Medulla oblongata (tissue), 1 donor: ENCODE results near the gene ADRM1.

Experiments used
- DNase-seq: peaks from one replicate; pipeline ENCODE4 v3.0.0-alpha.2; 2015; ENCODE audit errors: extremely low spot score

Gene ADRM1

DNA sequence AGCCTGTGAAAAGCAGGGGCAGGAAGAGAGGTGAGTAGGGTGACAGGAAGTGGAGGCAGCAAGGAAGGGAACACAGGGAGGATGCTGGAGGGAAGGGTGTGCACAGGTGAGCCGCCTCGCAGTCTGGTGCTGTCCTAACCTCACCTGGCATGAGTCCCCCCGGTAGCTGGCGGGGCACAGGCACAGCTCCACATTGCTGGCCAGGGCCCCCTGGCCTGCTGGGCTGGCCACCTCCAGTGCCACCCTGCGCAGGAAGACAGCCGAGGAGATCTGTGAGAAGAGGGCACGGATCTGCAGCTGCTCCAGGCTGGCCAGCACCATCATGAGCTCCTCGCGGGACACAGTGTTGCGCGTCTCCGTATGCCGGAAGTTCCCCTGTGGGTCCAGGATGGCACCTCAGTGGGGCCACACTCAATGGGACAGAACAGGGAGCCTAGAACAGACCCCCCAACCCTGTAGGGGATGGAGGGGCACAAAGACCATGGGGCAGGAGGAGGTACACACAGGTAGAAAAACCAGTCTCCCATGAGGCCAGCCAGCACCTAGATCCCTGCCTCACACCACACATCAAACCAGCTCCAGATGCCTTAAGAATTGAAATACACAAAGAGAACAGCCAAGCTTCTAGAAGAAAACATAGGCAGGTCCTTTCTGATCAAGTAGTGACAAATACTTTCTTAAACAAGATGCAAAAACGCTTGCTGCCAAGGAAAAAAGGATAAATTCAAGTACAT lies 22.5 kb downstream of the ADRM1 start:
- DNase-seq, result no peak

DNA sequence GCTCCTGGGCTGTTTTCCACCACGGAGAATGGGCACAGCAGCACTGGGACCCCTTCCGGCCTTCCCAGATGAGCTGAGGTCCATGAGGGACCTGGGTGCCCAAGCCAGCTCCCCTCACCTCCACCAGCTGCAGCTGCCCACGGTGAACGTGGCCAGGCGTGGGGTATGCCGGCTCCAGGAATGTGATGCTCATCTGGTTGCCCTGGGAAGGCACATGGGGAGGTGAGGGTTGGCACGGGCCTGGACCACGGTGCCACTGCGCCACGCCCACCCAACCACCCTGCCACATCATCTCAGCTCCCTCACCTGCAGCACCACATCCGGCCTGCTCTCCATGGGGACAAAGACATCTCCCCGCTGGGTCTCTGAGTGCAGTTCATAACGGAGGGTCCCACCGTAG lies 23.8 kb downstream of the ADRM1 start:
- no peak for DNase-seq

DNA sequence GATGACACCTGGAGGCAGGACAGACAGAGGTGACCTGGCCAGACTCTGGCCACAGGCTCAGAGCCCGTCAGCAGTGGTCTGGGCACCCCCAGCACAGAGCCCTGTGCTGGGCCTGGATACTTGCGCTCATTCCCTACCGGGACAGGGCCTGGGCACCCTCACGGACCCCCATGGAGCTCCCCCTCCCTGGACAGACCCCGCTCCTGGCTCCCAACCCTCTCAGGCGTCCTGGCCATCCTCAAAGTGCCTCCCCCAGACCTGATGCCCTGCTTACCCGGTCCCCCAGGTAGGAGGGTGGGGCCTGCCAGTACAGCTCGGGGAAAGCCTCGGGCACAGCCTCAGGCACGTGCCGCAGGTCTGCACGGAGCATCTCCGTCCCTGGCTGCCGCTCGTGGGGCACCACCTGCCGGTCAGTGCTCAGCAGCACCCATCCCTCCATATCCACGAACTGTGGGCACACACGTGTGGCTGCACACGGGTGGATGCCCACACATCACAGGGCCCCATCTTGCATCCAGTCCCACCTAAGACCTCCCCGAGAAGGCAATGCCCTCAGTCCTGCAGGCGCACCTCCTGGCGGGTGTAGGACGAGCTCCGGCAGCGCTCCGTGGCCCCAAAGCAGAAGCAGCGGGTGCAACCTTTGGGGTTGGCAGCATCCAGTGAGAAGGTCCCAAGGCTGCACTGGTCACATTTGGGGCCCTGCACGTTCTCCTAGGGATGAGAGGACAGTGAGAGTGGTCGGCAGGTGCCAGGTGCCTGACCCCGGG lies 24.3 kb downstream of the ADRM1 start:
- DNase-seq, result no peak

DNA sequence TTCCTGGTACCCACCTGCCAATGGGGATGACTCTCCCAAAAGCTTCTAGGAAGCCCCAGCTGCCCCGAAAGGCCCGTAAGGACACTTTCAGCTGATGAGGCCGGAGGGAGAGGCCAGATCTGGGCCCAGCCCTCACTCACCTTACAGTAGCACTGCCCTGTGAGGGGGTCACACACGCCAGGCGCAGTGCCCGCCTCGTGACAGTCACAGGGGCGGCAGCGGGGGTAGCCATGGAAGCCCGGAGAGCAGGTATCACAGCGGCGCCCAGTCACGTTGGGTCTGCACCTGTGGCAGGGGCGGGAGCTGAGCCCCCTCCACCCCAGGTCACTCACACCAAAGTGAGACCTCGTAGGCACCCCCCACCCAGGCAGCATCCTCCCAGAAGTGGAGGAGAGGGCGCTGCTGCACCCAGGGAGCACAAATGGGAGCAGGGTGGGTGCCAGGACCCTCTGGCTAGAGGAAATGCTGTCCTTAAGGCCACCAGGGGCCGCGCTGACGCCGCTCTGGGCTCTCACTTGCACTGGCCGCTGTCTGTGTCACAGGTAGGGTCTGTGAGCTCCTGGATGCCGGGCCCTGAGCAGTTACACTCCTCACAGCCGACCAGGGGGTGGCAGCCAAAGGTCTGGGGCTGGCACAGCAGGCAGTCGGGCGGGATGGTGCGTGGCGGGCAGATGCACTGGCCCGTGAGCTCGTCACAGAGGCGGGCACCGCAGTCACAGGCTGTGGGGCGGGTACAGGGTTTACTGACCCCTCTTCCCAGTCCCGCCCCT lies 25.1 kb downstream of the ADRM1 start:
- no peak for DNase-seq

DNA sequence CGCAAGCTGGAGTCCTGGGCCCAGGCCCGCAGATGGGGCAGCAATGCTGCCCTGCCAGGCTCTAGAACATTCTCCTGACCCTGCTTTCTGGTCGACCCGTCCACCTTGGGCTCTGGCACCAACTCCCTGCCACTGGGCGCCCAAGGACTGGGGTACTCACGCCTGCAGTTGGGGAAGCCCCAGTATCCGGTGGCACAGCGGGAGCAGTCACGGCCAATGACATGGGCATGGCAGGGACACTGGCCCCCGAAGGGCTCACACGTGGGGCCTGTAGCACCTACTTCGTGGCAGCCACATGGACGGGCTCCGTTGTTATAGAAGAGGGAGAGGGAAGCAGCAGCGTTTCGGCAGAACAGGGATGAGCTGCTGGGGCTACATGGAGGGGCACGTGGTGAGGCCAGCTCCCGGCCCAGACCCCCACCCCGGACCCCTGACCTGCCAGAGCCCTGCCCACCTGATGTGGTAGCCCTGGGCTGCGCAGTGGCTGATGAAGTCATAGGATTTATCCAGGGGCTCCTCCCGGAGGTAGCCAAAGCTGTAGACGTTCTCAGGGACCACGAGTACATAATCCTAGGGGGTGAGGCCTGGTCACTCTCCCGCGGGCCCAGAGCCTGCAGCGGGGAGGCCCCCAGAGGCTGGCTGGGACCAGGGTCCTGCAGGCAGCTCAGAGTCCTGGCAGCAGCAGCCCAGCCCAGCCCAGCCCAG lies 26.0 kb downstream of the ADRM1 start:
- DNase-seq, result no peak

DNA sequence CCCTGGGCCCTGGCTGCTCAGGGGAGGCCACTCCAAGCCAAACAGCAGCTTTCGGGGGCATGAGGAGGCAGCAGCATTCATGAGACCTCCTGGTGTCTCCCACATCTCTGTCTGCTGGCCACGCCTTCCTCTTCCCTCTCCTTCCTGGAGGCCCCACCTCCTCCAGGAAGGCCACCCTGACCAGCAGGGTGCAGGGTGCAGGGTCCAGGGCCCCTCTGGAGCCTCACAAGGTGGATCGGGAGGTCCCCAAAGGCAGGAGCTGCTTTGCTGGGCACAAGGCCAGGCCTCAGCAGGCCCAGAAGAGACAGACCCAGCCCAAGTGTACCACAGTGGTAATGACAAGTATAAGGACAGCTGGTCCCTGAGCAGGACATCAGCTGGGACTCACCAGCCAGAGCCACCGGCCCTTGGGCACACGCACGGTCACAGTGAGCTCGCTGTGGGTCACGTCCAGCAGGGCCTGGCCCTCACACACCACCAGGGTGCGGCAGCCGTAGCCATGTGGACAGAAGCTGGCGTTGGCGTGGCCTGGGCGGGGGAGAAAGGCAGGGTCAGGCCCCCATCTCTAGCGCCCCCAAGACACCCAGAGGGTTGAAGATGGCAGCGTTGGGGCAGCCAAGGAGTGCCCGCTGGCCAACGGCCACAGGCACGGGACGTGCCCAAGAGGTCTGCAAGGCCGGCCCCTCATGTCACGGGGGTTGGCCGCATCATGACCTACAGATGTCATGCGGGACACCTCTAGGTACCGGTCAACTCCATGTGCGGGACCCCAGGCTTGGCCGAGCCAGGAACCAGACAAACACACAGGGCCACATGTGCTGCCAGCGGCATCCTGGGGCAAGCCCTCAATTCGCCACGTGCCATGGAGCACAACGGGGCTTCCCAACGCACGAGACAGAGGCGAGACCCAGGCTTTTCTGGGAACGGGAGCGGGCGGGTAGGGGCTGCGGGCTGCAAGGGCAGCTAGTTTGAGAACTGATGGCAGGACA lies 26.9 kb downstream of the ADRM1 start:
- no peak for DNase-seq

DNA sequence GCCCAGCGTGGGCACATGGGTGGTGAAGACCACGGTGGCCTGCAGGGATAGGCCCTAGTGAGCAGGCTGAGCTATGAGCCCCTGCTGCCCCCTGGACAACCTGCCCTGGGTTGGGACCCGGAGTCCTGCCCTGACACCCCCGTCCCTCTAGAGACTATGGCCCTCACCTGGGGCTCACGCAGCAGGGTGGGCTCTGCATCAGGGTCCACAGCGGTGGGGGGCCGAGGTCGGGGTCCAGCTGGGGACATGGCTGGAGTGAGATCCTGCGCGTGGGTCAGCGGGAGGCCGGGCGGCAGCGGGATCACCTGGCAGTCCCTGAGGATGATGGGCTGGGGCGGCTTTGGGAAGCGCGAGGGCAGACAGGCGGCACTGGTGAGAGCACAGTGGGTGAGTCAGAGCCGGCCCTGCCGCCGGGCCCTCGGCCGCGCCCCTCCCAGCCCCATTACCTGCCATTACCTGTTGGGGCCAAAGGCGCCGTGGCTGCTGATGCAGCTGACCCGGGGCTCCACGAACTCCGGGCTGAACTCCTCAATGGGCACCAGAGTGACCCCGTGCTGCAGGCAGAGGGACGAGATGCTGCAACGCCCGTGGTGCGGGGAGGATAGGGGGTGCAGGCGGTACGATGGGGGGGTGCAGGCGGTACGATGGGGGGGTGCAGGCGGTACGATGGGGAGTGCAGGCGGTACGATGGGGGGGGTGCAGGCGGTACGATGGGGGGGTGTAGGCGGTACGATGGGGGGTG lies 27.9 kb downstream of the ADRM1 start:
- DNase-seq, result no peak

DNA sequence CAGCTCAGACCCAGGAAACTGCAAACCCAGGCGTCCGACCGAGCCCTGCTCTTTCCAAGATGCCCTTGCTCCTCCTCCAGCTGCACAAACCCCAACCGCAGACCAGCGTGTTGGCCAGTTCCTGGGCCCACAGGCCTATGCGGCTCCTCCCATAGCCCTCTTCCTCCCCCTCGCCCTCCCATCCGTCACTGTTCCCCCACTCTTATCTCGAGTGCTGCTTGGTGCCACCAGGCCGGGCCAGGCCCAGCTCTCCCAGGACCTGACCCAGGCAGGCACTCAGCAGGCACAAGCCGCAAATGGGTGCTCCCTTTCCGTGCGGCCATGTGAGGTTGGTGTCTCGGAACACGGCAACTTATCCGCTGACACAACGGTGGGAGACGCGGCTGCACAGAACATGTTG lies 28.6 kb downstream of the ADRM1 start:
- DNase-seq, result no peak

DNA sequence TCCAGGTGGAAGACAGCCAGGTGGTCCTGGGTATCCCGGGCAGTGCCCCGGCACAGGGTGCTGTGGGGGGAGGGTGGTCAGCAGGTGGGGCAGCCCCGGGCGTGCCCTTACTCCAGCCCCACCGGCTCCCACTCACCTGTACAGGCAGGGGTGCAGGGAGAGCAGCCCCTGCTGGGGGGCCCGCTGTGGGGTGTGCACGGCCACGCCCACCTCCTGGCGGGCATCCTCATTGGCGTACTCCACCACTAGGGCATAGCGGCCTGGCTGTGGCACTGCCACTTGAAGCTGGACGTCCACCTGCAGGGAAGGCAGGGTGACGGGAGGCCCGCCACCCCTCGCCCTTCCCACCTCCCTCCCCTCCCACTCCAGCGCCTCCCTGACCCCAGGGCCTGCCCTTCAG lies 29.6 kb downstream of the ADRM1 start:
- DNase-seq, result no peak

DNA sequence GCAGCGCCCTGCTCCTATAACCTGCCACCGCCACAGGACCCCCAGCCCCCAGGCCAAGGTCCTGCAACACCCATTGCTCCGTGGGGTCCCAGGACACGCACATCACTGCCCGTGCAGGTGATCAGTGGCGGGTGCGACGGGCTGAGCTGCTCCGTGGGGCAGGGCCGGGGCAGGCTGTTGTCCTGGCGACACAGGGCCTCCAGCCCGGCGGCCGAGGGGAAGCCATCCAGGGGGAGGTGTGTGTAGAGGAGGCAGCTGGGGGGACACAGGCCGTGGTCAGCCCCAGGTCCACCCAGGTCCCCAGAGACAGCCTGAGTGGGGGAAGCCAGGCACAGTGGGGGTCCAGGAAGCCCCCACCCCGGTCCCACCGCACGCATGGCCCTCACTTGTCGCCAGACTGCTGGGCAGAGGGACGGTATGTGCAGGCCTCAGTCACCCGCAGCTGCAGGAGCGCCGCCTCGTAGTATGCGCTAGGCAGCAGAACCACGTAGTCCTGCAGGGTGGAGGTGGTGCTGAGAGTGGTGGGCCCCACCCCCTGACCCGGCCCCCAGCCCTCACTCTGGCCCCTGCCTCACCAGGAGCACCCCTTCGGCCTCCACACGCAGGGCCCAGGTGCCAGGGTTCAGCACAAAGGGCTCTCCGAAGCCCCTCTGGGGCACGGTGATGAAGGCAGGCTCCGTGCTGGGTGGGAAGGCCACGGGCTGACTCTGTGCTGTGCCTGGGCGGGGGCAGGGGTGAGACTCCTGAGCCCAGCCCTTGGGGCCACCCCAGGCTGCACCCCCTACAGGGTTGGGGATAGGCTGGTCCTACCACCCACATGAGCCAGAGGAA lies 30.4 kb downstream of the ADRM1 start:
- no peak for DNase-seq

DNA sequence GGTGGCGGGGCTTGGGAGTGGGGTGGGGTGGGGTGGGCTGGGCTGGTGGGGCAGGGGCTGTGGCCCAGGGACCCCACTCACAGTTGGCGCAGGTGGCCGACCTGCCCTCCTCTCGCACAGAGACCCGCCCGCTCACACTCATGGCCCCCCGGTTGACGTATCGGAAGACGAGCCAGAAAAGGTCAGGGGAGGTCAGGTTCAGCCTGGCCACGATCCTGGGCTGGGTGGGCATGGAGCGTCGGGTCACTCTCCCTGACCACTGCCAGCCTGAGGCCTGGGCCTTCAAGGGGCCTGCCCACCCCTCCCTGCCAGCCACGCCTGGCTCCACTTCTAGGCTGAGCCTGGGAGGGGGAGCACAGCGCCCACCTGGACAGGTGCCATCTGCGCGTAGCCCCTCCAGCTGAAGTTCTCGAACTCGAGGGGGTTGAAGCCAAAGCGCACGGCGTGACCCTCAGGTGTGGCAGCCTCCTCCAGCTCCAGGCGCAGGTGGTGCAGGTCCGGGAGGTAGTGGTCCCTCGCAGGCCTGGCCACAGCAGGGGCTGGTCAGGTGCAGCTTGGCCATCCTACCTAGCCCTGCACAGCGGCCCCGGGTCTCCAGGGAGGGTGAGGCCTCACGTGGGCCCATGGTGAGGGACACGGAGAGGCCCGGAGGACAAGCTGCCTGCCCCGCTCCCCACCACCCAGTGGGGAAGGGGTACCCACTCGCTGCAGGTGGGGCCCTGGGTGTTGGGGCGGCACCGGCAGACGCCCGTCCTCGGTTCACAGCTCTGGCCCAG lies 31.2 kb downstream of the ADRM1 start:
- no peak for DNase-seq

DNA sequence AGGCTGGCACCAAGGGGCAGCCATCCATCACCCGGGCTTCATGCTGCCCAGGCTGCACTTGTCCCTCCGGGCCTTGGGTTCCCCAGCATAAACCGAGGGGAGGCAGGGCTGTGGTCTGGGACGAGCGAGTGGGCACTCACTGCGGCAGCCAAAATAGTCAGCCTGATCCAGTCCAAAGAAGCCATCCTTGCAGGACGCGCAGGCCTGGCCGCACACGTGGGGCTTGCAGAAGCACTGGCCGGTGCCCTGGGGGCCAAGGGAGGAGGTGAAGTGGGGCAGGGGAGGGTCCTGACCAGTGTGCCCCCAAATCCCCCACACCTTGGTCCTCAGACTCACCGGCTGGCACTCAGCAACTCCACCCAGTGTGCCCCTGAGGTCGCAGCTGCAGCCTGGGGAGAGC lies 32.1 kb downstream of the ADRM1 start:
- DNase-seq, result no peak

DNA sequence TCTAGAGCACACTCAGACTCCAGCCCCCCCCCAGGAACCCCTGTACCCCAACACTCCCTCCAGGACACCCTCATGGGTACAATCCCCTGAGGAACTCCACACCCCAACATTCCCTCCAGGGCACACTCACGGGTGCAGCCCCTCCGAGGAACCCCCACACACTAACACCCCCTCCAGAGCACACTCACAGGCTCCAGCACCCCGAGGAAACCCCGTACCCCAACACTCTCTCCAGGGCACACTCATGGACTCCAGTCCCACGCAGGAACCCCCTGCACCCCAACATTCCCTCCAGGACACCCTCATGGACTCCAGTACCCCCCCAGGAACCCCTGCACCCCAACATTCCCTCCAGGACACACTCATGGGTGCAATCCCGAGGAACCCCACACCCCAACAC lies 32.7 kb downstream of the ADRM1 start:
- DNase-seq, result no peak

DNA sequence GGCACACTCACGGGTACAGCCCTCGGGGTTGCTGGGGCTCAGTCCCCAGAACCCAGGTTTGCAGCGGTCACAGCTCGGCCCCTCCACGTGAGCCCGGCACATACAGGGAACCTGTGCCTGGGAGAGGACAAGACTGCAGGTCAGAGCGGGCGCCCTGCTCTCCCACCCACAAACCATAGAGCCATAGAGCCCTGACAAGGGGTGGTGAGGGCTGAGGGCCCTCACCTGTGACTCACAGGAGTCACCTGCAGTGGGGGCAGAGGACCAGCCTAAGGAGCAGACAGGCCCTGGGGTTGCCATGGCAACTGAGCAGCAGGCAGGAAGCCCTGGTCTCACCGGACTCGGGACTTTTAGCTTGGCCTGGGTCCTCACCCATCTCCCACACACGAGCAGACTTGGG lies 33.5 kb downstream of the ADRM1 start:
- DNase-seq, result no peak

DNA sequence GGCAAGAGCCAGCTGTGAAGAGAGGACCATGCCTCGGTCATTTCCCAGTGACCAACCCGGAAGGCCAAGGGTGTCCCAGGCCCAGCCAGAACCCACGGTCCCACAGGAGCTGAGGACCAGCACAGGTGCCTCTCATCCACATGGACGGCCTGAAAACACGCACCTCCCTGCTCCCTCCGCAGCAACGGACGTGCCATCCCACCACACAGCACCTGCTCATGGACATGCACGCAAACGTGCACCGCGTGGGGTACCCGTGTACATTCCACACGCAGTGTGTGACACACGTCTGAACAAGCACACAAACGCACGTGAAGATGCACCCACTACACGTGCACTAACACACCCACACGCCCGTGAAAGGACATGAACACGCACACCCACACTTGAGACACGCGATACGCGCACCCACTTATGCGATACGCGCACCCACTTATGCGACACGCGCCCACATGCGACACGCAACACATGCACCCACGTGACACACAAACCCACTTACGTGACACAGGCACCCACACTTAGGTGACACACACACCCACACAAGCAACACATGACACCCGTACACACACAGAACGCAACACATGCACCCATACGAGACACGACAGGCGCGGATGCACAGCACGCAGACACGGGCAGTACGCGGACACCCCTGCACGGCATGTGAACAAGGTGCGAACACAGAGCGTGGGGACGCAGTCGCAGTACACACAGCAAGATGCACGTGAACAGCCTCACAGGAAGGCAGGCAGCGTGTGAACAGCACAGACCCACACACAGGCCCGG lies 34.2 kb downstream of the ADRM1 start:
- no peak for DNase-seq

DNA sequence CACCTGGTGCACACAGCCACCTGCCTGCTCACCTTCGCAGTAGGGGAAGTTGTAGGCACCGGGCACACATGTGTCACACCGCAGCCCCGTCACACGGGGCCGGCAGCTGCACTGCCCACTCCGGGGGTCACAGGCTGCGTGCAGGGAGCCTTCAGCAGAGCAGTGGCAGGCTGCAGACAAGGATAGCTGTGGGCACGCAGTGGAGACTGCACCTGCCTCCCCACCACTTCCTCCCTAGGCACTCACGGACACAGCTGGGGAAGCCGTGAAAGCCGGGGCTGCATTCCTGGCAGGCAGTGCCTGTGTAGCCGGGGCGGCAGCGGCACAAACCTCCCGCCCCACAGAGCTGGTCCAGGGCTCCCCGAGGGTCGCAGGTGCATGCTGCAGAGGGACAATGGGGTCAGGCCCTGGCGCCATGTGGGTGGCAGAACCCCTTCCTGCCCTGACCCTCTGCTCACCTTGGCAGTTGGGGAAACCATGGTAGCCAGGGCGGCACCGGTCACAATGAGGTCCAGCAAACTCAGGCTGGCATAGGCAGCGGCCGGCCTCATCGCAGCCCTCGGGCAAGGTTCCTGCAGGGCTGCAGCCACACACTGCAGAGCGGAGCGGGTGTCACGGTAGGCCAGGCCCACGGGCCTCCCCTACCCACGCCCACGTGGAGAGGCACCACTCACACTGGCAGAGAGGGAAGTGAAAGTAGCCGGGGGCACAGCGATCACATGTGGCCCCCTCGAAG lies 34.9 kb downstream of the ADRM1 start:
- DNase-seq, result no peak

DNA sequence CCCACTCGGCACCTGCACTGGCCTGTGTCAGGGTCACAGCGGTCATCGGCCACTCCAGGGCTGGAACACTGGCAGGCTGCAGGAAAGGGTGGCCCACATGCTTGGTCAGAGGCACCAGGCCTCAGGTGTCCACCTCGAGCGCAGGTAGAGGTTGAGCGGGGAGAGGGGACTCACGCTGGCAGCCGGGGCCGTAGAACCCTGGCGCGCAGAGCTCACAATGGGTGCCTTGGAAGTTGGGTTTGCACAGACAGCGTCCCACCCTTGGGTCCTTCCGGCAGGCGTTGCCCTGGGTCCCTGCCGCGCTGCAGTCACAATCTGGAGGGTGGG lies 35.5 kb downstream of the ADRM1 start:
- DNase-seq, result no peak
